H1 (cell line): ENCODE data around the gene FRMD4A.

ENCODE experiments used
- EZH2 ChIP-seq: fragments of 200-600 bp; sonication (generic); IDR thresholded peaks from 2 replicates; pipeline ENCODE4 v1.7.1; 2012; ENCODE audit warnings: low read depth, mild to moderate bottlenecking, moderate library complexity, low read length, inconsistent platforms; ENCODE audit not compliant: severe bottlenecking
- FOSL1 ChIP-seq: IDR thresholded peaks from 2 replicates; pipeline ENCODE4 v1.6.1; 2011; ENCODE audit warnings: mild to moderate bottlenecking, low read depth, low read length, moderate library complexity; ENCODE audit not compliant: insufficient read depth
- RXRA ChIP-seq: IDR thresholded peaks from 2 replicates; pipeline ENCODE4 v1.6.1; 2011; ENCODE audit warnings: low read depth, mild to moderate bottlenecking, low read length, moderate library complexity; ENCODE audit not compliant: insufficient read depth
- ZNF274 ChIP-seq: IDR thresholded peaks from 2 replicates; pipeline ENCODE4 v1.7.0; 2012; ENCODE audit warnings: low read length, borderline replicate concordance; ENCODE audit errors: extremely low read depth
- TF ChIP-seq, protein P1 (sequence below), 3 experiments: IDR thresholded peaks; 1 replicate in 2 of 3; 2 replicates in 1 of 3; pipeline versions ENCODE4 v1.5.1 to v1.6.1; 2011; ENCODE audit warnings: low read length in 3 of 3, mild to moderate bottlenecking in 3 of 3, inconsistent platforms in 2 of 3, low read depth in 1 of 3, moderate library complexity in 1 of 3; ENCODE audit not compliant: insufficient read depth in 1 of 3; ENCODE audit errors: control extremely low read depth in 1 of 3
- TF ChIP-seq, protein P2 (sequence below): IDR thresholded peaks from 2 replicates; pipeline ENCODE4 v1.6.1; 2011; ENCODE audit warnings: low read length, improper control_type of control experiment

DNA sequence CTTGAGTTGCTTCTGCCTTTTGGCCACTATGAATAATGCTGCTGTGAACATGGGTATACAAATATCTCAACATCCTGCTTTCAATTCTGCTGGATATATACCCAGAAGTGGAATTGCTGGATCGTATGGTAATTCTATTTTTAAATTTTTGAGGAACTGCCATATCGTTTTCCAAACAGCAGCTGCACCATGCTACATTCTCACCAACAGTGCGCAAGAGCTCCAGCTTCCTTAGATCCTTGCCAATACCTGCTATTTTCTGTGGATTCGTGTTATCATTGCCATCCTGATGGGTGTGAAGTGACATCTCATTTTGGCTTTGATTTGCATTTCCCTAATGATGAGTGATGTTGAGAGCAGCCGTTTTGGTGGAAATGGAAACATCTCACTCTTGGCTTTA, 26.7 kb downstream of the FRMD4A start:
- TF ChIP-seq, protein P1, sequence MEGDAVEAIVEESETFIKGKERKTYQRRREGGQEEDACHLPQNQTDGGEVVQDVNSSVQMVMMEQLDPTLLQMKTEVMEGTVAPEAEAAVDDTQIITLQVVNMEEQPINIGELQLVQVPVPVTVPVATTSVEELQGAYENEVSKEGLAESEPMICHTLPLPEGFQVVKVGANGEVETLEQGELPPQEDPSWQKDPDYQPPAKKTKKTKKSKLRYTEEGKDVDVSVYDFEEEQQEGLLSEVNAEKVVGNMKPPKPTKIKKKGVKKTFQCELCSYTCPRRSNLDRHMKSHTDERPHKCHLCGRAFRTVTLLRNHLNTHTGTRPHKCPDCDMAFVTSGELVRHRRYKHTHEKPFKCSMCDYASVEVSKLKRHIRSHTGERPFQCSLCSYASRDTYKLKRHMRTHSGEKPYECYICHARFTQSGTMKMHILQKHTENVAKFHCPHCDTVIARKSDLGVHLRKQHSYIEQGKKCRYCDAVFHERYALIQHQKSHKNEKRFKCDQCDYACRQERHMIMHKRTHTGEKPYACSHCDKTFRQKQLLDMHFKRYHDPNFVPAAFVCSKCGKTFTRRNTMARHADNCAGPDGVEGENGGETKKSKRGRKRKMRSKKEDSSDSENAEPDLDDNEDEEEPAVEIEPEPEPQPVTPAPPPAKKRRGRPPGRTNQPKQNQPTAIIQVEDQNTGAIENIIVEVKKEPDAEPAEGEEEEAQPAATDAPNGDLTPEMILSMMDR (IDR thresholded peaks at IDR 0.05; ENCODE audit: control extremely low read depth in 1 of 3, insufficient read depth in 1 of 3, low read depth in 1 of 3, low read length in 3 of 3) = no peak
- TF ChIP-seq, protein P2, sequence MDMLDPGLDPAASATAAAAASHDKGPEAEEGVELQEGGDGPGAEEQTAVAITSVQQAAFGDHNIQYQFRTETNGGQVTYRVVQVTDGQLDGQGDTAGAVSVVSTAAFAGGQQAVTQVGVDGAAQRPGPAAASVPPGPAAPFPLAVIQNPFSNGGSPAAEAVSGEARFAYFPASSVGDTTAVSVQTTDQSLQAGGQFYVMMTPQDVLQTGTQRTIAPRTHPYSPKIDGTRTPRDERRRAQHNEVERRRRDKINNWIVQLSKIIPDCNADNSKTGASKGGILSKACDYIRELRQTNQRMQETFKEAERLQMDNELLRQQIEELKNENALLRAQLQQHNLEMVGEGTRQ = no peak
- TF ChIP-seq FOSL1 = no peak
- no peak for TF ChIP-seq RXRA
- no peak for TF ChIP-seq ZNF274
- no peak for TF ChIP-seq EZH2
